Thyroid gland (tissue), 4 donors: Measurements from ENCODE around the gene TMEM154.

Experiments
- CTCF ChIP-seq, 6 experiments: fragments of 200-600 bp in 3 of 6; fragments of 450-650 bp in 3 of 6; sonication (generic) in 3 of 6; IDR thresholded peaks; one replicate each; pipeline ENCODE4 v1.5.1; 2016 to 2019; ENCODE audit warnings: antibody characterized with exemption in 6 of 6, mild to moderate bottlenecking in 2 of 6, inconsistent platforms in 1 of 6, moderate library complexity in 1 of 6
- POLR2A ChIP-seq, 2 donors: fragments of 450-650 bp; IDR thresholded peaks; one replicate each; pipeline ENCODE4 v1.6.1; 2017; ENCODE audit warnings: antibody characterized with exemption in 2 of 2, mild to moderate bottlenecking in 2 of 2, moderate library complexity in 1 of 2

GRCh38 chr4:152719291-152719690 is 39.5 kb upstream of the TMEM154 start:
- TF ChIP-seq POLR2A (IDR thresholded peaks at IDR 0.05) (no peak), CTCF (IDR thresholded peaks at IDR 0.05) (no peak)
